C1 segment of cervical spinal cord (tissue), 14 donors: ENCODE measurements around the gene FCN2.

Experiments used
- DNase-seq, 14 donors: peaks; one replicate each; lab custom pipeline; 2025; lab: John Stamatoyannopoulos, UW

FCN2 gene

DNA sequence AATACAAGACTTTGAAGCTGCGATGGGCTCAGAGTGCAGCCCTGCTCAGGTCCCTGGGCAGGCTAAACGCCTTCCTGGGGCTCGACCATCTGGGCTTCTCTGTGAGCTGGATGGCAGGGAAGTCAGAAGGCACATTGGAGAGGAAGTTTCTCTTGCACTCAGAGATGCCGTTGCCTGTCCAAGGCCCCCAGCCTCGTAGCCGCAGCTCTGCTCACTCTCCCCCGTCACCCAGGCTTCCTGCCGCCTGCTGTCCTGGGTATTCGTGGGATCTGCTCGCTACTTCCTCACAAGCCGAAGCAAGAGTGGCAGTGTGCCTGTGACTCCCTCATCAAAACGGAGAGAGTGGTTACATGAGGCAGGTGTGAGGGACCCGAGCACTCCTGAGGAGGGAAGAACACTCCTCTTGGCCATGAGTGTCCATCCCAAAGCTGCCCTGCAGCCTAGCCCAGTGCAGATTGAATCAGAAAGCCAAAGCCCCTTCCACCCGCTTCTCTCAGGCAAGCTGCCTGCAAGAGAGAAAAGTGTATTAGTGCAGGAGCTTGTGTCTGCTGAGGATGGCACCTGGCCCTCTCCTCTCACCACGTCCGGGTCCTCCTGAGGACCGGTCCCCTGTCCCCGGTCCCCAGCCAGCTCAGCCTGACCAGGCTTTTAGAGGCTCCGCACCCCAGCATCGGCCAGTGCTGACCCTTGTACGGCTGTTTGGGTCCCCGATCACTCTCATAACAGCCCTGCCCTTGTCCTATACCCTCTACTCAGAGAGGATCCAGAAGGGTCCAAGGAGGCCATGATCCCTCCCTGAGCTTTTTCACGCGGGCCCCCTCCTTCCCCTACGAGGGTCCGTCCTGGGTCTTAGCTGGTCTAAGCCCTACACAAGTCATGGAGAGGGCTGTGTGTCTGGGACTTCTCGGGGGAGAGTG, 7.3 kb downstream of the FCN2 start:
- DNase-seq, result no peak

DNA sequence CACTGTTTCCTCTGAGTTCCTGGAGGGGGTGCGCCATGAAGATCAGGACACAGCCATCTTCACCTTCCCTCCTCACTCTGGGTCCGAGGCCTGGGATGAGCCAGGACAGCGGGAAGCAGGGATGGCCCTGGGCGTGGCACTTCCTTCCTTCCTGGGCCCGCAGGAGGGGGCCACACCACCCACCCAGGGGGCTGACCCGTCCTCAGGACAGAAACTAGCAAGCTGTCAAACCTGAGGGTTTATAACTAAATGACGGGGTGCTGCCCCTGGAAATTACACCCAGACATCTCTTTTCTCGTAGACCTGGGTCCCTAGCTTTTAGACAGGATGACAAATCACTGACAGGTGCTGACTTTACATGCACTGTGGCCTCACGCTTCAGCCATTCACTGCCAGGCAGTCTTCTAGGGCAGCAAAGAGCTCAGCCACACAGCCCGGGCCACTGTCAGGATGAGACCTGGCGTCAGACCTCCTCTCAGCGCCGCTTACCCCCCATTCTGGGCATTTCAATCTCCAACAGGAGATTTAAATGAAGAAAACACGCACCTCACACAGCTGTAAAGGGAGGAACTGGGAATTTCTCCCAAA, 8.1 kb downstream of the FCN2 start:
- DNase-seq, result no peak

DNA sequence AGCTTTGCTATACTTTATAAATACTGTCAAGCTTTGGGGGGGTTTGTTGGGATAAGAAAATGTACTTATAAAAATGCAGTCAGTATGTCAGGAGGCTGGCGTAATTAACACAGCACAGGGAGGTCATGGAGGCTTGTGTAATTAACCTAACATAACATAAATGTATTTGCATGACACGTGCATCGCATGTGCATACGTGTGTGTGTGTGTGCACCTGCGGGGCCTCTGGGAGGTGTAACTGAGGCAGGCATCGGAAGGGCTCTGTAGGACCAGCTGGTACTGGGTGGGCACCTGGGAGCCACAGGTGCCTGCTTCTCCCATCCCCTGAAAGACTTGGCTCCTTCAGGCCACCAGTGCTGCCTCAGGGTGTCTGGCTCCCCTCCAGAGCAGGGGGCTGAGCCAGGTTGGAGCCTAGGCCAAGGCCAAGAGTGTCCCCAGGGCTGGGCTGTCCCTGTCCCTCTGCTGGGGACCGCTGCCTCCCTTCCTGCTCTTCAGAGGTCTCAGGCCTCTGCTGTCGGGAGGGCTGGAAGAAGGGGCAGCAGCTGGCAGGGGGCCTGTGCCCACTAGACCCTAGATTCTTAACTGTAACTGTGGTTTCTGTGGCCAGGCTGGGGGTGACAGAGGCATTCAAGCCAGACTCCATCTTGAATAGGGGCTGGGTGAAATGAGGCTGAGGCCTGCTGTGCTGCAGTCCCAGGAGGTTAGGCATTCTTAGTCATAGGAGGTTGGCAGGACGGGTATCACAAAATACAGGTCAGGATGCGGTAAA, 9.0 kb downstream of the FCN2 start:
- DNase-seq, result no peak

DNA sequence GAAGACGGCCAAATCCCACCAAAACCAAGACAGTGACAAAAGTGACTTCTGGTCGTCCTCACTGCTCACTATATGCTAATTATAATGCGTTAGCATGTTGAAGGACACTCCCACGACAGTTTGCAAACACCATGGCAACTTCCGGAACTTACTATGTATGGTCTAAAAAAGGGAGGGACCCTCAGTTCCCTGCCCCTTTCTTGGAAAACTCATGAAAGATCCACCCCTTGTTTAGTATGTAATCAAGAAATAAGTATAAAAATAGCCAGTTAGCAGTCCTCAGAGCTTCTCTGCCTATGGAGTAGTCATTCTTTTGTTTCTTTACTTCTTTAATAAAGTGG, 9.5 kb downstream of the FCN2 start:
- DNase-seq, result no peak

DNA sequence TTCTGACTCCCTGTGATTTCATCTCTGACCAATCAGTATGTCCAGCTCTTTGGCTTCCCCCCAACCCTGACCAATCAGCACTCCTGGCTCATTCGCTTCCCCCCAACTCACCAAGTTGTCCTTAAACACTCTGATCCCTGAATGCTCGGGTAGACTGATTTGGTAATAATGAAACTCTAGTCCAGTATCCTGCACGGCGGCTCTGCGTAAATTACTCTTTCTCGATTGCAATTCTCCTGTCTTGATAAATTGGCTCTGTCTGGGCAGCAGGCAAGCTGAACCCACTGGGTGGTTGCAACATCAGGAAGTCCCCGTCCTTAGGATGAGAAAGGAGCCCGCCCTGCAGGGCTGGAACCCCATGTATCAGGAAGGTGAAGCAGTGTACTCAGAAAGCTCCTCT, 10.4 kb downstream of the FCN2 start:
- DNase-seq, result no peak

DNA sequence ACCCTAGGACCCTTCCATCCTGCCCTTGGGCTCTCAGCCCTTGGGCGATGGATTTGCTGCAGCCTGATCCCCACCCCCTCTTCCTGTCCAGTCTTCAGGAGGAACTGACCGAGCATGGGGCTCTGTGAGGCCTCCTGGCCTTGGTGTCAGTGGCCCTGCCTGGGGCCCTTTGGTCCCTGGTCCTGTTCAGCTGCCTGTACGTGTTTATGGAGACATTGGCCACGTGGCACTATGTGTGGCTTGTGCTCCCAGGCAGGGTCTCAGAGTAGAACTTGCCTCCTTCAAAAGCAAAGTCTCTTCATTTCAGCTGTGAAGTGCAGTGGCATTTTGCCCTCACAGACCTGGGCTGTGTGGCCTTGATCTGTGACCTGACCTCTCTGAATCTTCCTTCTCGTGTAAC, 11.1 kb downstream of the FCN2 start:
- DNase-seq, result no peak

DNA sequence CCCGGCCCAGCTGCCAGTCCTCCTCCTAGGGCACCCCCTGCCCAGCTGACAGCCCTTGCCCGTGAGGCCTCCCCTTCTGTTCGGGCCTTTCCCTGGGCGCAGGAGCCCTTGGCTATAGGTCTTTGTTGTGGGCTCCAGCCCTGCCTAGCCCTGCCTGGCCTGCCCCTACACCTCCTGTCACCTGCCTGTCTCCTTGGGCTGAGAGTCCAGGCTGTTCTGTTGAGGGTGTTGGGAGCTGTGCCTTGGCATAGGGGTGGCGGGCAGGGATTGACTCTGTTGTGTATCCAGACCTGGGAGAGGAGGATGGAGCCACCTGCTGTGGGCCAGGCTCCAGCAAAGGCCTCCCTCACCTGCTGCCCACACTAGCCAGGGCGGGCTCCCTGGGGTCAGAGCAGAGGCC, 11.6 kb downstream of the FCN2 start:
- no peak for DNase-seq

DNA sequence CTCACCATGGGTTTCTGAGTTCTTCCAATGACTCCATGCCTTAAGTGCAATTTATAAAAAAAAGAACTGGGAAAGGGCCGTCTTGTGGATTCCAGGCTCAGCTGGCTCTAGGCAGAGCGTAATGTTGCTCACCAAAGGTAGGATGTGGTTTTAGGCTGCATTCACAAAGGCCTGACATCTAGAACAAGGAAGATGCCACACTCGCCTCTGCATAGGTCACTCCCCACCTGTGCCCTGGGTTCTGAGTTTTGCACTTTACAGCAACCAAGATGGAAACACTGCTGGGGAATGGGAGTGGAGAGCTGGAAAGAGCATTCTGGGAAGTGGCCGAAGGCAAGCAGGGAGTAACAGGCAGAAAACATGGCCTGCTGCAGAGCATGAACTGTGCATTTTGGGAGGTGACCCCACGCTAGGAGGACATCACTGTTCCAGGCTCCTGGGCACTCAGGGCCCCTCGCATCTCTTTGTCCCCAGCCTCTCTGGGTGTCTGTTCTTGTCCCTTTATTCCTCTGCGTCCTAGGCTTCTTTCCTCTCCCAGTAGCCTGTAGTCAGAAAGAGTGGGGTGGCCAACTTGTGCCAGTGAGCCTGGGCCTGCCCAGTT, 12.3 kb downstream of the FCN2 start:
- no peak for DNase-seq

DNA sequence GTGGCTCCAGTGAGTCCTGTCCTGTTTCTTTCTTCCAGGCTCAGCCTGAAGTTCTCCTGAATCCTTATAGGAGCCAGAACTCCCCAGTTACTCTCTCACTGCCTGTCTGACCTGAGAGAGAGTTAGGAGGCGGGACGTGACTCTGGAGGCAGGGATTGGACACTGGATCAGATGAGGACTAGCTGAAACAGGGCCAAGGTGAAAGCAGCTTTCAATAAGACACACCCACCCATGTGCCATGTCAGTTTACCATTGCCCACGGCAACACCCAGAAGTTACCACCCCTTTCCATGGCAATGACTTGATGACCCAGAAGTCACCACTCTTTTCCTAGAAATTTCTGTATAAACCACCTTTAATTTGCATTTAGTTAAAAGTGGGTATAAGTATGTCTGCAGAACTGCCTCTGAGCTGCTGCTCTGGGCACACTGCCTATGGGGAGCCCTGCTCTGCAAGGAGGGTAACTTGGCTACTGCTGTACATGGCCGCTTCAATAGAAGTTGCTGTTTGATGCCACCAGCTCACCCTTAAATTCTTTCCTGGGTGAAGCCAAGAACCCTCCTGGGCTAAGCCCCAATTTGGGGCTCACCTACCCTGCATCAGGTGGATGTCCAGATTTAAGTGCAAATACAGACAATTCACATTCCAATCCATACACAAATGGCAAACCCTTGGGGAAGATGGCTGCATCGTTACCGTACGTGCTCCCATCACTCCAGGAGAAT, 13.7 kb downstream of the FCN2 start:
- DNase-seq, result no peak

DNA sequence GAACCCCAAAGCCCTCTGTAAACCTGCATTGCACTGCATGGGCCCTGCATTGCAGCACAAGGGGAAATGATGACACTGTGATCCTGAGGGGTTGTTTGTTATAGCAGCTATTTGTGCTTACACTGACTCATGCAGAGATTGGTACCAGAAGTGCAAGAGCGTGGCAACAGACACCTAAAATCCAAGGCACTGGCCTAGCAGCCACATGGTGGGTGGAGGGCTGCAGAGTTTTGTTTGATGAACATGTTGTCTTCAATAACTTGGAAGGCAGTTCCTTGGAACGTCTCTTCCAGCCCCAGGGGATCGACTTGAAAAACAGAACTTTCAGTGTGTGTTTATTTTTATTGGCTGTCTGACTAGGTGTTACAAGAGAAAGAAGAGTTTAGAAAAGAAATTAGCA, 14.5 kb downstream of the FCN2 start:
- no peak for DNase-seq

DNA sequence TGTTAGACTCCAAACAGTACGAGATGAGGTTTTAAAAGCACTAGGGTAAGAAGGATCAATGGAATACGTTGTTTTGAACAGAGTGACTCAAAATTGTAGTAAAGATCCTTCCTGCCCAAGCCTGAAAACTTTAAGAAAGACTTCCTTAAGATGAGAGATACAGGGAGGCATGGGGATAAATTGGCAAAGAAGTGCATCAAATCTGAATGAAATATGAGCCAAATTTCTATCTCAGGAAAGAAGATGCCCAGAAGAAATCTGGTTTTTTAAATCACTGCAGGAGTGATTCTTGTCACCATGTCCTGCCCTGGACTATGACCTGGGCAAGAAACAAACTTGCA, 14.9 kb downstream of the FCN2 start:
- no peak for DNase-seq

DNA sequence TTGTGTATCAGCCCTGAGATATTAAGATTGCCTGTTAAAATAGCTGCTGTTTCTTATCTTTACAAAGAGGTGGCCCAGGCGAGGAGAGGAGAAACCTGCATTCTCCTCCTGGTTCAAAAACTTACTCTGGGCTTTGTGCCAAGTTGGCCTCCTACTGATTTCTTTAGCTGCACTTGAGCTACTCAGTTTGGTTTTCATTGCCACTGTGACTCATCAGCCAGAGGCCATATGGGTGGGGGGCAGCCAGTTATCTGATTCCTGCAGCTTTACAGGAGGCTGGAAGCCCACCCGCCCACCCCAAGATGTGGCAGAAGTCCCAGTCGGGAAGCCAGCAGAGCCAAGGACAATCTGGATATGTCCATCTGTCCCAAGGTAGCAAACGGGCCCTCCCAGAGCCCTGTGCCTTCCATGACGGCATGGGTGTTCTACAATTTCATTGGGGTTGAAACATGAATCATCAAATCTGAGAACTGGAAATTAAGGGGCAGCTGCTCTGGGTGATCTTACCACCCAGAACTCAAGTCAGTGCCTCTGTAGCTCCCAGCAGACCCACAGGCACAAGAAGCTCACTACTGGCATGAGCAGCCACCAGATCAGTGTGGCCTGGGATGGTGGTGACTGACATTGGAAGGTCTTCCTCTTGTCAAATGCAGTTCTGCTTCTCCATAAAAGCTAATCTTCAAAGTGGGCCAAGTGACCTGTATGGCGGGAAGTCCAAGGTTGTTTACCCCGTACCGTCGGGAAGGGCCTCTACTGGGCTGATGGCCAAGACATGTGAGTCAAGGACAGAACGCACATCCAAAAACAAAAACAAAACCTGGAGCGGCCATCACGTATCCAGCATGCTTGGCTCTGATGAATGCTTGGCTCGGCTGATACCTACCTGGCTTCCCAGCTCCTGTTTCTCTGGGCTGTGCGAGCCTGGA, 15.6 kb downstream of the FCN2 start:
- DNase-seq, result no peak

DNA sequence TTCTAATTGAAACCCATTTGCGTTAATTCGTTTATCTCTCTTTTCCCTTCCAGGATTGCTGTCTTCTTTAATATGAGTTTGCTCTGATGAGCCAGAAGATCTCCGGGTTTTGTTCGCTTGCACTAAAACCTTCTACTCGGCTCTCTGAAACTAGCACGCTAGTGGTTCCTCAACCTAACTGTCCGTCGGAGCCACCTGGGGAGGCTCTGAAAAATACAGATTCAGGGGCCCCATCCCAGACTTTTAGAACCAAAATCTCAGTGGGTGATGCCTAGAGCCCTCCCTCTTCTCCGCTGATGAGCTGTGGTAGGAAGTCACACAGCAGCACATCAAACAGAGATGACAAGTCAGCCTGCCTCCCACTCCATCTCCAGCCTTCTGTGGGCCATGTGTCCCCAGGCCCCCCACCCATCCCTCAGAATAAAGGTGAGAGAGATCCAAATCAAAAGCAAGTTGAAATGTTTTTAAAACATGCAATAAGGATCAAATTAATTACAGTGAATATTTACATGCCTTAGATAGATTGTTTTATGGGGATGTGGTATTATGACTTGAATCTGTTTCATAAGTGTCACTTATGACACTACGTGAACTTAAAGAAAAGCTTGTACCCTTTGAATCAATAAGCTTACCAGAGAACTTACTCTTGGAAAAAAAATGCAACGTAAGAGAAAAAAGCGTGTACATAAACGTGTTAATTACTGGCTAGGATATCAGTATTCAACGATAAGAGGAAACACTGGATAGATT, 16.4 kb downstream of the FCN2 start:
- no peak for DNase-seq

DNA sequence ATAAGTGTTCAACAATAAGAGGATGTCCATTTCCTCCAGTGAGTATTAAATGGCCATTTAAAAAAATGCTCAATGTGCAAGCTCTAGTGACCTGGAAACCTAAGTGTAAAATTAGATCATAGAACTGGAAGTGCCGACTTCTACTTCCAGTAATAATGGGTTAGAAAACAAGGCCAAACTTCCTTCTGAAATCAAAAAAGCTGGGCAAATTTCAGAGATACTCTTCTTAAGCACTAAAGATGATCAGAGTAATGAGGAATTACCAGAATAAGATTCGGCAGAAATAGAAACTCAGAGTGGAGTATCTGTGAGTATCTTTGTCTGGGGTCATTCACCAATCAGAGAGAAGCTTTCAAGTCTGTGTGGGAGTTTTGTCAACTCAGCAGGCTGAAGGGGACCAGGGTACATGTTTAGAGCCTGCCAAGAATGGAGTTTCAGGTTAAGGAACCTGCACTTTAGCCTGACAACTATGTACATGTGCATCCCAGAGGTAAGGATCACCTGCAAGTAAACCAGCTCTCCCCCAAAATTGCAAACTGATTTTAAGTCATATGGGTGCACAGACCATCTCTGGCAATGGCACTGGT, 17.1 kb downstream of the FCN2 start:
- no peak for DNase-seq

DNA sequence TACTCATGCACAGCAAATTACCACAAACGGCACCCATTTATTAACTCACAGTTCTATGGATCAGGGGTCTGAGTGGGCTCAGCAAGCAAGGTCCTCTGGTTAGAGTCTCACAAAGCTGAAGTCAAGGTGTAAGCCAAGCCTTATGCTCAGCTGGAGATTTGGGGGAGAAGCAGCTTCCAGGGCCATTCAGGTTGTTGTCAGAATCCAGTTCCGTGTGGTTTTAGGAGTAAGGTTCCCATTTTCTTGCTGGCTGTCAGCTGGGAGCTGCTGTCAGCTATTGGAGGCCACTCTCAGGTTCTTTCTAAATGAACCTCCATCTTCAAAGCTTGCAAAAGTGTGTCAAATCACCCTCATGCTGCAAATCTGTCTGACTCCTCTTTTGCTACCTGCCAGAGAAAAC, 17.7 kb downstream of the FCN2 start:
- no peak for DNase-seq

DNA sequence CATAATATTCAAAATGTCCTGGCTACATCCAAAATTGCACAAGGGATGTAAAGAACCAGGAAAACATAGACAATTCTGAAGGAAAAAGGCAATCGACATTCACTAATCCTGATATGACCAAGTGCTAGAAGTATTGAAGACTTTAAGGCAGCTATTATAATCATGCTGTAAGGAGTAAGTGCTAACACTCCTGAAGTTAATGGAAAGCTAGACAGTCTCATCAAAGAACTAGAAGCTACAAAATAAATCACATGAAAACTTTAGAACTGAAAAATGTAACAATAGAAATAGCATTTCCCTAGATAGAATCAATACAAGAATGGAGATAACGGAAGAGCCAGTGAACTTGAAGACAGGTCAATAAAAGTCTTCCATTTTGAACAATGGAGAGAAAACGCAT, 18.6 kb downstream of the FCN2 start:
- DNase-seq, result no peak

DNA sequence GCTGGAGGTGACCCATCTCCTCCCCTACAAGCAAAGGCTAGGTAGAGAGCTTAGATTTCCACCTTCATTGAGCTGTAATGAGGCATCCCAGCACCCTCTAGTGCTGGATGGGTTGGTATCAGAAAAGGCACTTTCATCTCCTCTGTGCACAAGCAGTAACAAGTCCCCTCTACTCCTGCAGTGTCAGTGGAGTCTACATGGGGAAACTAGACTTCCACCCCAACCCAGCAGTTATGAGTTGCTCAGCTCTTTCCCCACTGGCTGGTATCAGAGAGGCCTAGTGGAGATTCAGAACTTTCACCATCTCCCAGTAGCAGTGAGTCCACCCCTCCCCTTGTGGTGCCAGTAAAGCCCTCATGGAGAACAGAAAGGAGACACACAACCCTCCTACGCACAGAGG, 19.2 kb downstream of the FCN2 start:
- no peak for DNase-seq

DNA sequence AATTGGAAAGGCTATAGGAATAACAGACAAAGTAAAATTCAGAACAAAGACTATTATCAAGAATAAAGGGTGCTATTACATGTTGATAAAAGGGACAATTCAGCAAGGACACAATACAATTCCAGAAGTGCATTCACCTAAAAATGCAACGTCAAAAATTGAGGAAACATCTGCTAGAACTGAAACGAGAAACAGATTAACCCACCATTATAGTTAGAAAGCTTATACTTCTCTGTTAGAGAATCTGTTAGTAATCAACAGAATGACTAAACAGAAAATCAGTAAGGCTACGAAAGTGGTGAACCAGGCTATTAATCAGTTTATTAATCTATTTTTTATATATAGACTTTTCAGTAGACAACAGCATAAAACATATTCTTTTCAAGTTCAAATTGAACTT, 22.3 kb downstream of the FCN2 start:
- DNase-seq, result no peak

DNA sequence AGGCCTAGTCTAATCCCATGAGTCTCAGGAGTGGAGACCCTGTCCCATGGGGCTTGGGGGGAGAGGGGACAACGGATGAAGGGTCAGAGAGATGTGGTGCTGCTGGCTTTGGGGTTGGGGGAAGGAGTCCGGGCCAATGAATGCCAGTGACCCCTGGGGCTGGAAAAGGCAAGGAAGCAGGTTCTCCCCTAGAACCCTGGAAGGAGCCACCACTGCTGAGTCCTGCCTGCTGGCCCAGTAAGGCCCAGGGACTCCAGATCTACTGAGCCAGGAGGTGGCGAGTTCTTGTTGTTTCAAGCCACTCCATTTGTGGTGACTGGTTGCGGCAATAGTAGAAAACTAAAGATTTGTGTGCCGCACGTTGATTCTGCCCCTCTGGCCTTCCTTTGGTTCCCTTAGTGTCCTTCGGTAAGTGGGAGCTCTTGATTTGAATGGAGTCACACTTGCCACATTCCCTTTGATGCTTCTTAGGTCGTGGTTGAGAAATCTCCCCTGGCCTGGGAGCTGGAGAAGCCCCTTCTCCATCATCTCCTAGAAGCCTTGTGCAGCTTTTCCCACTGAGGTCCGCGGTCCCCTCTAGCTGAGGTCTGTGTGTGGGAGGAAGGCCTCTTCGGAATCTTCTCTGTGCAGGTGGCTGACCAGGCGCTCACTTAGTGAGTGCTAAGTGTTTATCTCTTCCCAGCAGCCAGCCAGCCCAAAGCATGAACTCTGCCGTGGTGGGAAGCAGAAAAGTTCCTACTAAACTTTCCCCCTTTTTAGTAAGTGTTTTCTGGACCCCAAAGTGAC, 28.1 kb downstream of the FCN2 start:
- DNase-seq, result no peak
